Epithelial cell of esophagus (primary cell): Measurements from ENCODE around the gene ZNF256.

Source experiments
- DNase-seq: peaks from one replicate; pipeline ENCODE4 v3.0.0; 2010; ENCODE audit warnings: low read depth
- H3K4me3 ChIP-seq: 2 replicates; pipeline ENCODE4 v1.5.1; 2011; ENCODE audit warnings: mild to moderate bottlenecking, low read length, control low read depth
- TF ChIP-seq, protein P1 (sequence below): IDR thresholded peaks from 2 replicates; pipeline ENCODE4 v1.5.1; 2011; ENCODE audit warnings: low read depth, mild to moderate bottlenecking, low read length, control low read depth, inconsistent platforms; ENCODE audit not compliant: insufficient read depth; ENCODE audit errors: missing control alignments

ZNF256 gene

GRCh38 chr19:57954996-57955395, 7.5 kb upstream of the ZNF256 start:
- no peak for DNase-seq
- no peak overlapping the region for H3K4me3 ChIP-seq
- TF ChIP-seq, protein P1, sequence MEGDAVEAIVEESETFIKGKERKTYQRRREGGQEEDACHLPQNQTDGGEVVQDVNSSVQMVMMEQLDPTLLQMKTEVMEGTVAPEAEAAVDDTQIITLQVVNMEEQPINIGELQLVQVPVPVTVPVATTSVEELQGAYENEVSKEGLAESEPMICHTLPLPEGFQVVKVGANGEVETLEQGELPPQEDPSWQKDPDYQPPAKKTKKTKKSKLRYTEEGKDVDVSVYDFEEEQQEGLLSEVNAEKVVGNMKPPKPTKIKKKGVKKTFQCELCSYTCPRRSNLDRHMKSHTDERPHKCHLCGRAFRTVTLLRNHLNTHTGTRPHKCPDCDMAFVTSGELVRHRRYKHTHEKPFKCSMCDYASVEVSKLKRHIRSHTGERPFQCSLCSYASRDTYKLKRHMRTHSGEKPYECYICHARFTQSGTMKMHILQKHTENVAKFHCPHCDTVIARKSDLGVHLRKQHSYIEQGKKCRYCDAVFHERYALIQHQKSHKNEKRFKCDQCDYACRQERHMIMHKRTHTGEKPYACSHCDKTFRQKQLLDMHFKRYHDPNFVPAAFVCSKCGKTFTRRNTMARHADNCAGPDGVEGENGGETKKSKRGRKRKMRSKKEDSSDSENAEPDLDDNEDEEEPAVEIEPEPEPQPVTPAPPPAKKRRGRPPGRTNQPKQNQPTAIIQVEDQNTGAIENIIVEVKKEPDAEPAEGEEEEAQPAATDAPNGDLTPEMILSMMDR = no peak

- TF ChIP-seq, protein P1 = no peak
- H3K4me3 ChIP-seq = no peak overlapping the region
- DNase-seq = no peak
Observed at GRCh38 chr19:57949702-57950101, 2.2 kb upstream of the ZNF256 start.

GRCh38 chr19:57949296-57949695, 1.8 kb upstream of the ZNF256 start:
- TF ChIP-seq, protein P1 = no peak
- H3K4me3 ChIP-seq = no peak overlapping the region
- DNase-seq = no peak

- H3K4me3 ChIP-seq = peak overlapping the region; percentile 92
- no peak for DNase-seq
- TF ChIP-seq, protein P1 = no peak
Observed at GRCh38 chr19:57947088-57947418, 453 bp downstream of the ZNF256 start.

DNA sequence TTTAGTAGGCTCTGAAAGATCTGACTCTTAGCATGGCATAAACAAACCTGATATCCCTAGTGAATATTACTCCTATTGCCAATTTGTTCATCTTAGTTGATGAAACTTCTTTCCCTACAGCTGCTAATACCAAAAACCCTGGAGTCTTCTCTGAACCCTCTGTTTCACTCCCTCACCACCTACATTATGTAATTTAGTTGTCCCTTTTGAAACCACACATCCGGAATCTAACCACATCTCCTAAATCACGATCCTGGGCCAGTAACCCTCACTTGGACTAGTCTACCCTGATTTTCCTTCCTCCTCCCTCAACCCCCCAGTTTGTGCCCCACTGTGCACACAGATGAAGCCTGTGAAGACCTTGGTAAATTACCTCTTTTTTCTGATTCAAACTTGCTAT, 1.2 kb downstream of the ZNF256 start:
- TF ChIP-seq, protein P1 = no peak
- peak overlapping the region; percentile 92 for H3K4me3 ChIP-seq
- DNase-seq = no peak

DNA sequence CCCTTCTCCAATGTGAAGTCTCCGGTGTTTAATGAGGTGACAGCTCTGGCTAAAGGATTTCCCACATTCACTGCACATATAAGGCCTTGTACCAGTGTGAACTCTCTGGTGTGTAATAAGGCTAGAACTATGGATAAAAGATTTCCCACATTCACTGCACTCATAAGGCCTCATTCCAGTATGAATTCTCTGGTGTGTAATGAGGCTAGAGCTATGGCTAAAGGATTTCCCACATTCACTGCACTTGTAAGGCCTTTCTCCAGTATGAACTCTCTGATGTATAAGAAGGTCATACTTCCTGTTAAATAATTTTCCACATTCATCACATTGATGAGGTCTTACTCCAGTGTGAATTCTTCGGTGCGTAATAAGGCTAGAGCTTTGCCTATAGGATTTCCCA, 5.9 kb downstream of the ZNF256 start:
- H3K4me3 ChIP-seq = no peak overlapping the region
- TF ChIP-seq, protein P1 = no peak
- DNase-seq = no peak

GRCh38 chr19:57935731-57936130, 11.8 kb downstream of the ZNF256 start:
- DNase-seq = no peak
- no peak overlapping the region for H3K4me3 ChIP-seq
- TF ChIP-seq, protein P1 = no peak
